NCI-H128 (cell line): ENCODE results near the gene RHOJ.
A peak's percentile ranks its signal among the peaks of the same experiment; 100 is the strongest.
"Not testable (repeated sequence)": the region's sequence is repeated elsewhere in the genome, so short reads cannot be mapped to it uniquely, and the experiment has no call there.

Experiments
- DNase-seq: peaks from one replicate; lab custom pipeline; 2025; ENCODE audit not compliant: unreplicated experiment; lab: John Stamatoyannopoulos, UW

Gene RHOJ

GRCh38 chr14:63266106-63266505 lies 61.9 kb downstream of the RHOJ start:
- DNase-seq = no peak

DNA sequence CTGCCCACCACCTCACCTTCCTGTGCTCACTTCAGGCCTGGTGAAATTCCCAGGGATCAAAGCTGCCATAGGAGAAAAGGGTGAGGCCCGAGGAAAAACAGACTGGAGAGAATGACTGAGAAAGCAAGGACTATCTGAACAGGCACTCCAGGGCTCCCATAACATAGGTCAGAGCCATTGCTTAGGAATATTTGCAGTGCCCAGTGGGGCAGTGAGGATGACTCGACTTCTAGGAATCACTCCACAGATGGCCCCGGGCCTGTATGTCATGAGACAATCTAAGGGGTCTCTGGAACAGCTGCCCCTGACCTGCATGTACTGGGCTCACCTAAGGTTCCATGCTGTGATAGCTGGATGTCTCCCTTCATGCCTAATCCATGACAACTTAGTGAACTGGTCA lies 62.9 kb downstream of the RHOJ start:
- DNase-seq = no peak

DNA sequence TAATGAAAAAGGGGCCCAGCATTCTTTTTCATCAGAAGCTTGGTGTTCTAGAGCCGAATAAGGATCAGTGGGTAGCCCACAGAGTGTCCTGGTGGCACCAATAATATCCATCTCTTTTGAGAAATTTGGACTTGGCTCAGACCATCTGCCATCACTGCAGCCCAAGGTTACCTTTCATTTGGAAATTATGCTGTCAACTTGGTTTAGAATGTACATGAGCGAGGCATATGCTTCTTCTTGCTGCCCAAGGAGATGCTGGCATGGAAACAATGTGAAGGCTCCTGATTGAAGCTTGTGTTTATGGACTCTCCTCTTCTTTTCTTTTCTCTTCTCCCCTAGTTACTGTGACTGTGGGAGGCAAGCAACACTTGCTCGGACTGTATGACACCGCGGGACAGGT lies 64.5 kb downstream of the RHOJ start:
- no peak for DNase-seq

- DNase-seq = no peak
Measured at GRCh38 chr14:63269561-63270225, 65.5 kb downstream of the RHOJ start.

GRCh38 chr14:63273129-63273528 lies 68.9 kb downstream of the RHOJ start:
- DNase-seq = no peak

GRCh38 chr14:63273717-63274655 lies 69.7 kb downstream of the RHOJ start:
- DNase-seq = no peak

GRCh38 chr14:63275611-63276010 lies 71.4 kb downstream of the RHOJ start:
- DNase-seq = peak; percentile 91

GRCh38 chr14:63276016-63276415 lies 71.8 kb downstream of the RHOJ start:
- DNase-seq = no peak

GRCh38 chr14:63276492-63277342 lies 72.5 kb downstream of the RHOJ start:
- DNase-seq = peak; percentile 42

DNA sequence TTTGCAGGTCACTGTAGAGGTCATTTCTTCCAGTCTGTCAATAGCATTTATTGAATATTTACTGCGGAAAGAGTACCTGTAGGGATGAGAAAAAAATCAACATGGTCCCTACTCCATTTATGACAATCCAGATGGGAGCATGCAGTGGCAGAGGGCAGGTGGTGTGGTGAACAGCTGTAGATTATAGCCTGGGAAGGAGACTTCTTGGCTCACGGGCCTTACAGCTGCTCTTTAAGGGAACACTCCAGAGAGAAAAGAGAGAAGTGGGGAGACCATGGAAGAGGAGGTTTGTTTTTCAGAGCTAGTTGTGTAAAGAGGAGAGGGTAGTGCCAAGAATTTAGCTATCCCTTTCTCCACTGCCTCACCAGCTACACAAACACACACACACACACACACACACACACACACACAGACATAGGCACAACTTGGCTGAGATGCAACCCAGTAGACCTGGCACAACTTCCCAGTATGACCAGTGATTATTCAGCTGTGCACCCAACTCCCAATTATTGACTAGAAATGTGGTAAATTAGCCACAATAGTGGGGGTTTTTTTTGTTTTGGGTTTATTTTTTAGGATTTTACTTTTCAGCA lies 73.4 kb downstream of the RHOJ start:
- no peak for DNase-seq

DNA sequence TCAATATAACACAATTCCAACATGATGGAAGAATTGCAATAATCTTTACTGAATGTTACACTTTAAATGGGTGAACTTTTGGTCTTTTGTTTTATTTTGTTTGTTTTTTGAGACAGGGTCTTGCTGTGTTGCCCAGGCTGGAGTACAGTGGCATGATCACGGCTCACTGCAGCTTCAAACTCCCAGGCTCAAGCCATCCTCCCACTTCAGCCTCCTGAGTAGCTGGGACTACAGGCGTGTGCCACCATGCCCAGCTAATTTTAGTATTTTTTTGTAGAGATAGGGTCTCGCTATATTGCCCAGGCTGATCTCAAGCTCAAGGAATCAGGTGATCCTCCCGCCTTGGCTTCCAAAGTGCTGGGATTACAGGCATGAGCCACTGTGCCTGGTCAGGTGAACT lies 75.7 kb downstream of the RHOJ start:
- DNase-seq = not testable (repeated sequence)

DNA sequence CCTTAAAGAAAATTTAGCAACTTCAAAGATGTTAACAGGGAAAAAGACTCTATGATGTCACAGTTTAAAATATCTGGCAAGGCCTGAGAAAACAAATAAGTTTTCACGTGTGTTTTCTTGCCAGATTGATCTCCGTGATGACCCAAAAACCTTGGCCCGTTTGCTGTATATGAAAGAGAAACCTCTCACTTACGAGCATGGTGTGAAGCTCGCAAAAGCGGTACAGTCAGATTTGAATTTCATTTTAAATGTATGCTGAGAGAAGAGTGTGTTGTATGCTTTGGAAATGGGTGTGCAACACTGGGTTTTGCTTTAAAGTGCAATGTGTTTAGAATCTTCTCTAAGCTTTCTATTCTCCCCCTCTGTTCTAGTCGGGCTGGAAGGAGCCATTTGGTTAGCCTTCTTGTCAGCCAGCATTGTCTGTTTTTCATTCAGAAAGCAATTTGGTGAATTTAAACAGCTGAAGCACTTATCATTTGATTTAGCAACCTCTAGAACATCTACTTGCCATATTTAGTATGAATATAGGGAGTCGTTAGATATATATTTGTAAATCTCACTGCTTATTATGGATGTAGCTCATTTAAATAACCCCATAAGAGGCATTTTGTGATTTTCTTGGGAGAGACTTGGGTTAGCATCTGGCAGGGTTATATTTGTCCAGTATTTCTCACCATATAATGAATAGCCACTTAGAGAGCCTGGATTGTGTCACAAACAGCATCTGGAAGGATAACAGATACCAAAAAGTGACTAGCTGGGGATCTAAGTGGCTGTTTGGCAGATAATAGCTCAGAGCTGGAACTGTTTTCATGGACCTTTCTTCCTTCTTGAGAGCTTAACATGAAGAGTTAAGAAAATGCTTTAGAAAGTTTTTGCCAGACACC lies 79.0 kb downstream of the RHOJ start:
- no peak for DNase-seq

- no peak for DNase-seq
Measured at GRCh38 chr14:63283884-63284248, 79.6 kb downstream of the RHOJ start.

DNA sequence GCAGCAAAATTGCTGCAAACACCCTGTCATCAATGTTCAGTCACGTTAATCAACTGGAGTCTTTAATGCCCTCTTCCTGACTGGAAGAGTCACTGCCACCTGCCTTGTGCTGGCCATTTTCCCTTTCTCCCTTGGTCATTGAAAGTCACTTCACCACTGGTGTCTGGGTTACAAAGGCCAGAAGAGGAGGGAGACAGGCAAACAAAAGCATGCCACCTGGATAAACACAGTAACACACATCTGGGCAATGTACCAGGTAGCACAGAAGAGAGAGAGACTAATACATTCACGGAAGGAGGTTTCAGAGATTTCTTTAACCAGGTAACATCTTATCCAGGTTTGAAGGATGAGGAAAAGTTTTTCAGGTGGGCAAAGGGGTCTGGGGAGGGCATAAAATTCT lies 81.8 kb downstream of the RHOJ start:
- no peak for DNase-seq

GRCh38 chr14:63287666-63288483 lies 83.6 kb downstream of the RHOJ start:
- no peak for DNase-seq

DNA sequence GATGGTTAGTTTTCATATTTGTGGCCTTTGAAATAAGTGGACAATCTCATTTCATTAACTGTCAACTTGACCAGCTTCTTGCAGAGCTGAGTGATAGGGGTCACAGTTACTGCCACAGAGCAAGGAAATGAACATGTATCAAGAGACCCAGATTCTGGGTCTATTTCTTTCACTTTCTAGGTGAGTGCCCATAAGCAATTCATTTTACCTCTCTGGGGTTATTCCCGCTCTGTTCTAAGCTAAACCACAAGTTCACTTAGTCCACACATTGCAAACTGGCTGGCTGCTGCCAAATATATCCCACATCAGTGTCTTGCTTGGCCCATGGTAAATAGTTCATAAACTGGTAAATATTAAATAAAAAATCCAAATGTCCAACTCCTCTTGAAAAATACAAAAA lies 84.6 kb downstream of the RHOJ start:
- no peak for DNase-seq

- DNase-seq = no peak
Measured at GRCh38 chr14:63290741-63291430, 86.6 kb downstream of the RHOJ start.

- DNase-seq = no peak
Measured at GRCh38 chr14:63292805-63293204, 88.6 kb downstream of the RHOJ start.

DNA sequence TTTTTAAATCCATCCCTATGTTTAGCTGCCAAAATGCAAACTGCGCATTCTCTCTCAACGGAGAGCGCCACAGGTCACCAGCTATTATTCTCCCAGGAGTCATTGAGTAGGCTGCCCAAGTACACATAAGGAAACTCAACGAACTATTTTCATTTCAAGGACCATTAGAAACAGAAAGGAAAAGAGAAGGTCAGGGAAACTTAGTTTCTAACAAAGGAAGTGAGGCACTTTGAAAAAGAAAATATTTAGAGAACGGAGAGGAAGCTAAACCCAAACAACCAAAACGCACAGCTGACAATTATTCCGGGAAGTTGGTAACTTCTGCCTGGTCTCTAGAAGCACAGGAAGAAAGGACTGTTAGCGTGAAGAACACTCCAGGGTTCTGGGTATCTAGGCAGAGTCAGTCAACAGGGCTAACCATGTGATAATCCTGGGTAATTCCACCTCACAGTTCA lies 91.0 kb downstream of the RHOJ start:
- DNase-seq = no peak
